Activated CD8-positive, alpha-beta memory T cell treated with anti-CD3 and anti-CD28 coated beads, Interleukin-2, amount 10 ng/mL, durations not matched to agents 7 days and 5 days (primary cell): ENCODE data around the gene SLC26A5. TPM values are rescaled to one million over a fixed set of nuclear protein-coding genes. Genes with fewer than 3 reads are reported as not detected.
A peak's percentile ranks its signal among the peaks of the same experiment; 100 is the strongest.

Experiments
- ATAC-seq: fragments of 150-1000 bp; cut with Tn5 transposase; one replicate; pipeline ENCODE4 v1.10.0; 2021; ENCODE audit warnings: moderate library complexity
- CTCF ChIA-PET: fragments of 350-600 bp; sonication (Branson Sonifier 250); formaldehyde crosslinking; loops from one replicate; lab custom pipeline; 2021; ENCODE audit warnings: antibody characterized with exemption; lab: Charles Lee
- DNase-seq: peaks from one replicate; pipeline ENCODE4 v3.0.0-alpha.2; 2020
- H3K27ac Mint-ChIP-seq: one replicate; pipeline ENCODE4 v1.8.0; 2021; ENCODE audit warnings: mild to moderate bottlenecking, mixed read lengths
- H3K27me3 Mint-ChIP-seq: one replicate; pipeline ENCODE4 v1.8.0; 2021; ENCODE audit warnings: mixed read lengths
- H3K36me3 Mint-ChIP-seq: one replicate; pipeline ENCODE4 v1.8.0; 2021; ENCODE audit warnings: mild to moderate bottlenecking, mixed read lengths
- H3K4me1 Mint-ChIP-seq: one replicate; pipeline ENCODE4 v1.8.0; 2021; ENCODE audit warnings: mixed read lengths
- H3K4me3 Mint-ChIP-seq: one replicate; pipeline ENCODE4 v1.8.0; 2021; ENCODE audit warnings: mild to moderate bottlenecking, moderate library complexity, mixed read lengths
- H3K9me3 Mint-ChIP-seq: one replicate; pipeline ENCODE4 v1.8.0; 2022; ENCODE audit warnings: low read depth, mixed read lengths
- total RNA-seq, 2 experiments: library from RNA; stranded (reverse); gene quantifications; one replicate each; pipeline ENCODE4 v1.2.3, GENCODE V29; 2021

Gene SLC26A5
- total RNA-seq, 2 experiments from 2014 or later, result not detected

DNA sequence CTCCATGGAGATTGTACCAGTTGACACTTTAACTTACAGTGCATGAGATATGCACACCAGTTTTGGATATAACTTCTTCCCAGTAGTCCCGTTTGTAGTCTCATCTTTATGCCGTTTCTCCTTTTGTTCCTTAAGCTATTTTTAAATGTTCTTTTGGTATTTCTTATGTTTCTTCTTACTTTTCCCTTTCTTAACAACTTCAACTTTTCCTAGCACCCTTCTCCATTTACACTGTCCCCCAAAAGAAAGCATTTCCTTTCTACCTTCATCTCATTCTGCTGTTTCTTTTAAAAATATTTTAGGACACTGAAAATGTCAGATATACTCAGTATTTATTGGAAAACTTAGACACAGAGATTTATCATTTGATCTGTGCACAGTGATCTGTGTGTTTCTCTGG is 97.0 kb downstream of the SLC26A5 start:
- no peak for DNase-seq
- peaks cover 63% of the 10 kb centered on the region for H3K4me1 Mint-ChIP-seq

DNA sequence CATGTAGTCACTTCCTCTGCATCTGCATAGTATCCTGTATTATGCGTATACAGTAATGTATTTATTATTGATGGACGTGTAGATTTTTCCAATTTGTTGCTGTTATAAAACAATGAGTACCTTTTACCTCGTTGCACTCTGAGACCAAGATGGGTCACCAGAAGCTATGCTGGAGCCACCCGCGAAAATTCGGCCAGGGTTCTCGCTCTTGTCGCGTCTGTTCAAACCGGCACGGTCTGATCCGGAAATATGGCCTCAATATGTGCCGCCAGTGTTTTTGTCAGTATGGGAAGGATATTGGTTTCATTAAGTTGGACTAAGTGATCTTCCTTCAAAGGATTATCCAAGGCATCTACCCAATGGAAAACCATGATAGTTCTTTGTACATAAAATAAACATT is 97.6 kb downstream of the SLC26A5 start:
- no peaks in the 10 kb centered on the region for H3K27me3 Mint-ChIP-seq
- peak overlapping the region; percentile 86 for H3K27ac Mint-ChIP-seq
- DNase-seq, result peak; percentile 52
- peak overlapping the region; percentile 99 for H3K4me3 Mint-ChIP-seq
- peaks cover 62% of the 10 kb centered on the region for H3K4me1 Mint-ChIP-seq
- CTCF ChIA-PET, result interaction anchor here (0.9 to 1.7 kb wide), 3 partner anchors 10 to 1570 kb away, joined by 3 read pairs; no protein-coding TSS in a partner anchor
- H3K36me3 Mint-ChIP-seq, result peaks cover 31% of the 10 kb centered on the region
- no peaks in the 10 kb centered on the region for H3K9me3 Mint-ChIP-seq
- no peak for ATAC-seq

More for the DNA sequence above, 97.0 kb downstream of the SLC26A5 start:
- H3K4me3 Mint-ChIP-seq, result peak overlapping the region; percentile 99
- peaks cover 33% of the 10 kb centered on the region for H3K36me3 Mint-ChIP-seq
- H3K27me3 Mint-ChIP-seq, result no peaks in the 10 kb centered on the region
- no peaks in the 10 kb centered on the region for H3K9me3 Mint-ChIP-seq
- H3K27ac Mint-ChIP-seq, result peak overlapping the region; percentile 86
- CTCF ChIA-PET, result interaction anchor here (1.3 to 1.7 kb wide), 2 partner anchors 9 to 12 kb away, joined by 3 read pairs; no protein-coding TSS in a partner anchor
- no peak for ATAC-seq

DNA sequence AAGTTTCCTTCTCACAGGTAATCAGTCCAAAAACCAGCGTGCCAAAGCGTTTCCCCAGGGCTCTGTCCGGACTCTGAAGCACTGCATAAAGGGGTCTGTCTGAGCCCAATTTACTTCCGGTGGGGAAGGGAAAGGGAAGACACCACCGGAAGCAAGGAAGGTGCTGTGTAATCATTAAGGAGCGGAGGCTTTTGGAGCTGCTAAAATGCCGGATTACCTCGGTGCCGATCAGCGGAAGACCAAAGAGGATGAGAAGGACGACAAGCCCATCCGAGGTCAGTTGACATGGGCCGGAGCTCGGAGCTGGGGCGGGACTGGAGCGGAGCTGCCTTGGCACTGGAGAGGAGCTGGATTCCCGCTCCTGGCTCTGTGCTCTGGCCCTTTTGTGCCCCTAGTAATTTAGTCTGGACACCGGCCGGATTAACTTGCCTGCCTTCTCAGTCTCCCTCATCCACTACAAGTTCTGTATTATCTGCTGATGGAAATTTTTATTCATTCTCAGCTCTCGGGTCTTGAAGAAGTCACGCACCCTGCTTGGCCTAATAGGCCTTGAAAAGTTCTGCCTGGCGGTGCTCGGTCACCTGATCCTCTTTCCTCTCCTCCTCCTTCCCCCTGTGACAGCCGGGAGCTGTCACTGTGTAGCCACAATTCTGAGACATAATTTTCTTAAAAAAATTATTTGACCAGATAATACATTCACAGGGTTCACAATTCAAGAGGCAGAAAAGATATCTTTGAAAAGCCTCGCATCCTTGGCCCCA is 98.3 kb downstream of the SLC26A5 start, which contains the start of gene PSMC2:
Gene PSMC2 (plus strand): TSS at position 137 of the 761 bp plus-strand sequence. CDS start 69 bp downstream, at position 206.
- H3K27ac Mint-ChIP-seq, result peak within 1 kb of the TSS; percentile 99
- CTCF ChIA-PET, result interaction anchor here (0.9 to 1.7 kb wide), 4 partner anchors 10 to 1571 kb away, joined by 3 to 4 read pairs (median 3); partner anchors contain the start of gene PMPCB
- ATAC-seq (peak; percentile 75), DNase-seq (peak; percentile 91)
- peaks cover 62% of the 10 kb centered on the region for H3K4me1 Mint-ChIP-seq
- H3K4me3 Mint-ChIP-seq, result peak within 1 kb of the TSS; percentile 99
- peaks cover 27% of the 10 kb centered on the region for H3K36me3 Mint-ChIP-seq
- H3K27me3 Mint-ChIP-seq, result no peaks in the 10 kb centered on the region
- H3K9me3 Mint-ChIP-seq, result no peaks in the 10 kb centered on the region

DNA sequence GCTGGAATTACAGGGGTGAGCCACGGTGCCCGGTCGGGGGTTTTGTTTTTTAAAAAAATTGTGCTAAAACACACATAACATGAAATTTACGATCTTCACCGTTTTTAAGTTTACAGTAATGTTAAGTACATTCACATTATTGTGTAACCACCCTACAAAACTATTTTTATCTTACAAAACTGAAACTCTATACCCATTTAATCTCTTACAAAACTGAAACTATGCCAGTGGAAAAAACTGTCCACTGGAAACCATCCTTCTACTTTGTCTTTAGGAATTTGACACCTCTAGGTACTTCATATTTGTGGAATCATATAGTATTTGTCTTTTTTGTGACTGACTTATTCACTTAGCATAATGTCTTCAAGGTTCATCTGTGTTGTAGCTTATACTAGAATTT is 99.6 kb downstream of the SLC26A5 start:
- Mint-ChIP-seq H3K36me3 (peaks cover 24% of the 10 kb centered on the region), H3K27me3 (no peaks in the 10 kb centered on the region), H3K27ac (peak overlapping the region; percentile 99), H3K9me3 (no peaks in the 10 kb centered on the region), H3K4me1 (peaks cover 60% of the 10 kb centered on the region), H3K4me3 (peak overlapping the region; percentile 99)
- DNase-seq (no peak), ATAC-seq (no peak)
- CTCF ChIA-PET, result no interaction called here

DNA sequence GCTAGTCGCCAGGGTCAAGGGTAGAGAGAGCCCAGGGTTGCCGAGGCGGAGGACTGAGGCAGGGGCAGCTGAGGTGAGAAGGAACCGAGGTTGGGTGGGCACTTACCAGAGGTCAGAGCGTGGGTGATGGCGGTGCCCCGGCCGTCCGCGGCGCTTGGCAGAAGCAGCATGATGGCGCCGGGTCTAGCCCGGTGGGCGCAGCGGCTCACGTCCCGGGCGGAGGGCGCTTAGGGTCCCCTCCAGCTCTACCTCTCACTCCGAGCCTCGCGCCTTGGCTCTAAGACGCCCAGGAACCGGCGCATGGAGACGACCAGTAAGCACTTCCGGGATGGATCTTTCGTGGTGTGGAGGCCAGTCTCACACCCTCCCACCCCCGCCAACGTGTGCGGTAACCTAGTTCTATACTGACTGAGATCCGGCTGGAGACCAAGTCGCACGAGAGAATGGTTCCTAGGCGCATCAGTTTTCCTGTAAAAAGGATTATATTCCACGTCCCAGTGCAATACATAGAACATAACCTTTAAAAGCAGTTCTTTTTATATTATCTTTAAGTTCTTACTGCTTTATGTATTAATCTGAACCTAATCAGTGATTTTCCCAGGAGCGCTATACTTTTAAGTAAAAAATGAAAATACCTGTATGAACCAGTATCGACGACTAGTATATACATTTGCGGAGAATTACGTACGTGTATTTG is 101.4 kb downstream of the SLC26A5 start, which contains the start of gene DNAJC2:
Gene DNAJC2 (minus strand): TSS at position 315 of the 697 bp plus-strand sequence. CDS start 145 bp downstream, at position 170.
- DNase-seq (peak; percentile 92), ATAC-seq (peak; percentile 90)
- CTCF ChIA-PET, result no interaction called here
- Mint-ChIP-seq H3K4me1 (peaks cover 58% of the 10 kb centered on the region), H3K36me3 (peaks cover 31% of the 10 kb centered on the region), H3K4me3 (peak within 1 kb of the TSS; percentile 90), H3K9me3 (no peaks in the 10 kb centered on the region), H3K27ac (peak within 1 kb of the TSS; percentile 99), H3K27me3 (no peaks in the 10 kb centered on the region)

DNA sequence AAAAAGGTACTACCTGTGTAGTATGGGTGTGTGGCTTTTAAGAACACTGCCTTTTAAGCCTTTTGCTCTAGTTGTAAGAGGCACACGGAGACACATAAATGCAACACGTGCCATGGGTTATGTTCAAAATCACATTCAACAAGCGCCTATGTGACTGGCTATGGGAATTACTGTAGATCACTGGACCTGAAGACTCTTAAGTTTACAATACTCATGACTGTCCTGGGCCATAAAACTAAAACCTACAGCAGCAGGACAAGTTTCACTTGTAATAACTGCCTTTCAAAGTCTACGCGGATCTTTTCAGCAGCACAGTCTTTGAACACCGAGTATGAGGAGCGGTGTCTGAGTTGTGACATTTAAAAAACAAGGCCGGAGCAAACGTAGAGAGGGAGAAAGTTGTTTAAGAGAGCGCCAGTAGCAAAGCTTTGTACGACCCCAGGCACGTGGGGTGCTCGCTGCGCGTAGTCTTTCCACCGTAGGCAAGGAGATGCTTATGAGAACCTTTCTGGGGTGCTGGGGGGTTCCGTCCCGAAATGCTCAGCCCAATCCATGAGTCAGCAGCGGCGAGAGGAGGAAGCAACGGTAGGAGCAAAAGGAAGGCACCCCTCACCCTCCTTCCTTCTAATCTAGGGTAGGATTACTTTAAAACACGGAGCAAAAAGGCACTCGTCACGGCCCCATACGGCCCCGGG is 102.1 kb downstream of the SLC26A5 start:
- Mint-ChIP-seq H3K4me1 (peaks cover 60% of the 10 kb centered on the region), H3K27ac (peak overlapping the region; percentile 99), H3K27me3 (no peaks in the 10 kb centered on the region), H3K36me3 (peaks cover 35% of the 10 kb centered on the region), H3K9me3 (no peaks in the 10 kb centered on the region), H3K4me3 (peak overlapping the region; percentile 90)
- peak; percentile 61 for DNase-seq
- CTCF ChIA-PET, result no interaction called here
- peak; percentile 14 for ATAC-seq

DNA sequence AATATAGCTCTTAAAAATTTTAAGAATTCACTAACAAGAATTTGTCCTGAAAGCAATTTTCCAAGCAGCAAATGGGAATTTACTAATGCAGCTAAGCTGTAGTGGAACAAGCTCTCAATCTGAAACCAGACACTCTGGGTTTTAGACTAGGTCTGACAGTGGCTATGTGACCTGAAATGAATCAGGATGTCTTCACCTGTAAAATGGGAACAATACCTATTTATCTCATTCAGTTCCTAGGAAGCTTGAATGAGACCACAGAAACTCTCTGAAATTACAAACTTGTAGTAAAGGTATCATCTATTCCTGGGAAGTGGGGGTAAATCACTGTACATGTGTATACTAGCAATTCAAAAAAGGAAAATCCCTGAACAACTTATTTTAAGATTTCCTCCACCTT is 102.7 kb downstream of the SLC26A5 start:
- peaks cover 34% of the 10 kb centered on the region for H3K36me3 Mint-ChIP-seq
- peak overlapping the region; percentile 90 for H3K4me3 Mint-ChIP-seq
- H3K4me1 Mint-ChIP-seq, result peaks cover 56% of the 10 kb centered on the region
- DNase-seq, result no peak
- no peaks in the 10 kb centered on the region for H3K9me3 Mint-ChIP-seq
- H3K27me3 Mint-ChIP-seq, result no peaks in the 10 kb centered on the region
- CTCF ChIA-PET, result no interaction called here
- ATAC-seq, result no peak
- H3K27ac Mint-ChIP-seq, result peak overlapping the region; percentile 99

DNA sequence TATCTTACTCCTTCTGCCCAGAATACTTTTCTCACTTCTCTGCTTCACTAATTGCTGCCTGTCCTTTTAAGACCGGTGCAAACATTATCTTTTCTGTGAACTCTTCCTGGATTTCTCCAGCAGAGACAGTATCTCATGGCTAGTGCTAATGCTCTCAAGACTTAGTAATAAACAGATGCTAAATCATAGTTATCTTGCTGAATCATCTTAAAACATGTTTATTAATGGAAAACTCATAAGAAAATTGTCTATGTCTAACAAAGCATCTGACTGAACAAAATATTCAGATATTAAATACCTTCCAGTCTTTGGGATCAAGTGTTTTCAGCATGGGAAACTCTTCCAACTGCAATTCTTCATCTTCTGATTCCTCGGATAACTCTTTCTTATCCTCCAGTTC is 104.5 kb downstream of the SLC26A5 start:
- H3K4me3 Mint-ChIP-seq, result no peak overlapping the region
- peaks cover 45% of the 10 kb centered on the region for H3K36me3 Mint-ChIP-seq
- DNase-seq (no peak), ATAC-seq (no peak)
- no peak overlapping the region for H3K27ac Mint-ChIP-seq
- H3K9me3 Mint-ChIP-seq, result no peaks in the 10 kb centered on the region
- no peaks in the 10 kb centered on the region for H3K27me3 Mint-ChIP-seq
- CTCF ChIA-PET, result no interaction called here
- H3K4me1 Mint-ChIP-seq, result peaks cover 47% of the 10 kb centered on the region

DNA sequence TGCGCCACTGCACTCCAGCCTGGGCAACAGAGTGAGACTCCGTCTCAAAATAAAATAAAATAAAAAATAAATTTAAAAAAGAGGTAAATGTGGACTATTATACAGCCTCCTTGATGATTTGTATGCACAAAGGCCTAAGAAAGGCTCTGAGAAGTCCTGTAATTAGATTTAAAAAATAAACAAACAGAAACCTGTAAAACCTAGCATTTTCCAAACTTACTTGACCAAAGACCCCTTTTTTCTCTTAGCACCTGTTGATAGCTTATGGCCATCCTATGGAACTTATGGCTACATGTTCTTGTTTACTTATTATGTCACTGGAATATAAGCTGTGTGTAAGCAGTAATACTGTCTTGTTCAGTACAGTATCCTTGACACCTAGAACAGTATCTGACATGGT is 107.1 kb downstream of the SLC26A5 start:
- CTCF ChIA-PET, result no interaction called here
- Mint-ChIP-seq H3K27ac (no peak overlapping the region), H3K27me3 (no peaks in the 10 kb centered on the region), H3K4me3 (no peak overlapping the region), H3K9me3 (no peaks in the 10 kb centered on the region), H3K4me1 (peaks cover 31% of the 10 kb centered on the region), H3K36me3 (peaks cover 45% of the 10 kb centered on the region)
- ATAC-seq (no peak), DNase-seq (no peak)

DNA sequence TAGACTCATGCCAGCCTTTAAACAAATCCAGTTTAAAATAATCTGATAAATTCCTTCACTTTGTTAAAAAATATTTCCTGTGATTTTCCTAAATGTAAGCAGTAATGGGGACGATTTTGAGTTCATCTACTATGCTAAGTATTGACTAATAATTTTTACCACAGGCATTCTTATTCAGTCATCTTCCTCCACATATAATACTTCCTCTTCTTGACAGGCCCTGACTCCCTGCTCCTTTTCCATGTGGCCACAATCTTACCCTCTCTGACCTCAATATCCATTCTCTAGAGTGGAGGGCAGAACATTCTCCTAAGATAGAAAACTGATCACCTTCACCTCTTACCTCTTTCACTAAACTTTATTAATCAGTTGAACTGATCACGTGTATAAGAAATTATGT is 109.2 kb downstream of the SLC26A5 start:
- Mint-ChIP-seq H3K9me3 (no peaks in the 10 kb centered on the region), H3K4me3 (no peak overlapping the region), H3K27me3 (no peaks in the 10 kb centered on the region), H3K36me3 (peaks cover 55% of the 10 kb centered on the region), H3K4me1 (peaks cover 19% of the 10 kb centered on the region), H3K27ac (no peak overlapping the region)
- no peak for ATAC-seq
- CTCF ChIA-PET, result no interaction called here
- DNase-seq, result no peak

DNA sequence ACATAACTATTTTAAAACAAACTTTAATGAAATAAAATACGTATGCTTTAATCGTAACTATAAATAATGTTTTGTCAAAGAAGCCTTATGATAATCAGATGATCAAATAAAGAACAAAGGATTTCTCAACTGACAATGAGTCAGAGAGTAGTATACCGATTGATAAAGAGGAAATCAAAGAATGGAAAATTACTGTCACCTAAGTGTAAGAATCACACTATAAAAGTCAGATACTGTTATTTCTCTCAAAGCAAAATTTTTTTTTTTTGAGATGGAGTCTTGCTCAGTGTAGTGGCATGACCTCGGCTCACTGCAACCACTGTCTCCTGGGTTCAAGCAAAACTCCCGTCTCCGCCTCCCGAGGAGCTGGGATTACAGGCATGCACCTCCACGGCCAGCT is 120.3 kb downstream of the SLC26A5 start:
- H3K9me3 Mint-ChIP-seq, result no peaks in the 10 kb centered on the region
- peaks cover 4% of the 10 kb centered on the region for H3K4me1 Mint-ChIP-seq
- H3K27me3 Mint-ChIP-seq, result no peaks in the 10 kb centered on the region
- no peak for DNase-seq
- no peak overlapping the region for H3K4me3 Mint-ChIP-seq
- peaks cover 30% of the 10 kb centered on the region for H3K36me3 Mint-ChIP-seq
- peak; percentile 36 for ATAC-seq
- no peak overlapping the region for H3K27ac Mint-ChIP-seq
- CTCF ChIA-PET, result no interaction called here
